Kidney epithelial cell (primary cell): ENCODE data around the gene THTPA. TPM values are rescaled to one million over a fixed set of nuclear protein-coding genes. Genes with fewer than 3 reads are reported as not detected.
"Not testable (repeated sequence)": the region's sequence is repeated elsewhere in the genome, so short reads cannot be mapped to it uniquely, and the experiment has no call there.

Experiments
- DNase-seq: peaks from one replicate; pipeline ENCODE4 v3.0.0-alpha.2; 2010; ENCODE audit warnings: low read depth
- H3K27me3 ChIP-seq: 2 replicates; pipeline ENCODE4 v1.6.0; 2011; ENCODE audit warnings: low read length; ENCODE audit not compliant: control insufficient read depth, insufficient read depth
- H3K36me3 ChIP-seq: 2 replicates; pipeline ENCODE4 v1.5.1; 2011; ENCODE audit warnings: low read length; ENCODE audit not compliant: control insufficient read depth, insufficient read depth
- H3K4me3 ChIP-seq: 2 replicates; pipeline ENCODE4 v1.5.1; 2011; ENCODE audit warnings: low read depth, mild to moderate bottlenecking, control low read depth, low read length
- CTCF ChIP-seq: IDR thresholded peaks from 2 replicates; pipeline ENCODE4 v1.5.1; 2011; ENCODE audit warnings: mild to moderate bottlenecking, moderate library complexity, low read length, control low read depth, inconsistent platforms; ENCODE audit not compliant: insufficient read depth, poor library complexity, severe bottlenecking
- total RNA-seq: library from RNA; depleted of rRNA; stranded (reverse); fragments of >200 nt; gene quantifications from 2 replicates; pipeline ENCODE4 v1.2.3, GENCODE V29; 2015

Gene THTPA
- total RNA-seq, 1 donor from 2014 or later: 8.5 TPM

DNA sequence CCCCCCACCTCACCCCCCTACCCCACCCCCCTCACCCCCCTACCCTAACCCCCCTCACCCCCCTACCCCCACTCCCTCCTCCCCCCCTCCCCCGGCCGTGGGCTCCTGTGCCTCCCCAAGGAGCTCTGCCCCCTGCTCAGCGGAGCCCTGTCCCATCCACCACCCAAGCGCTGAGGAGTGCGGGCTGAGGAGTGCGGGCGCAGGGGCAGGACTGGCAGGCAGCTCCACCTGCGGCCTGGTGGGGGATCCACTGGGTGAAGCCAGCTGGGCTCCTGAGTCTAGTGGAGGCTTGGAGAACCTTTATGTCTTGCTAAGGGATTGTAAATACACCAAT is 24.8 kb downstream of the THTPA start:
- peaks cover 45% of the 10 kb centered on the region for H3K27me3 ChIP-seq

DNA sequence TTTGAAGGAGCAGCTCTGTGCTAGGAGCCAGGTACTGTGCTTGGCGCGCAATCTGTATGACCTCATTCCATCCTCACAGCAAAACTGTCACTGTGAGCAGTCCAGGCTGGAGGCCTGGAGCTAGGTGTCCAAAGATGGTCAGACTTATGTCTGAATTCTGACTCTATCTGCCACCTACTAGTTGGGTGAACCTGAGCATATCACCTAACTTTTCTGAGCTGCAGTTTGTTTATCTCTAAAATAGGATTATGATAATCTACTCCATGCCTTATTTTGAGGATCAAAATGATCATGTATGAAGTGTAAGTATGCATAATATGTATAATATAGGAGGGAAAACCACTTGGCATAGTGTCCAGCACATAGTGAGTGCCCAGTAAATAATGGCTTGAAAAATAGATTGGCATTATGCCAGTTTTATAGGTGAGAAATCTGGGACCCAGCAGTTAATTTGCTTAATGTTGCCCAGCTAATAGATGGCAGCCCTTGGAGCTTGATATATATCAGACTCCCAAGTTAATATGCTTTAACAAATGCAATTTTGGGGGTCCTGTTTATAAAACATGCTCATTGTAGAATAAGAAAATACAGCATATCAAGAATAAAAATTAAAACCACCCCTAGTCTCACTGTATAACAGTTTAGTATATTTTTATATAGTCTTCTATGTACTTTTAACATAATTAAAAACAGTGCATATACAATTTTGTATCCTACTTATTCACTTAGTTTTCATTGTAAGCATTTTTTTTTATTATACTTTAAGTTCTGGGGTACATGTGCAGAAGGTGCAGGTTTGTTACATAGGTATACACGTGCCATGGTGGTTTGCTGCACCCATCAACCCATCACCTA is 27.1 kb downstream of the THTPA start:
- Histone ChIP-seq H3K36me3 (no peaks in the 10 kb centered on the region), H3K27me3 (peaks cover 23% of the 10 kb centered on the region), H3K4me3 (no peak overlapping the region)
- no peak for TF ChIP-seq CTCF
- DNase-seq: no peak

More for the DNA sequence above, 24.8 kb downstream of the THTPA start:
- no peak for DNase-seq
- no peaks in the 10 kb centered on the region for H3K36me3 ChIP-seq
- no peak for TF ChIP-seq CTCF
- H3K4me3 ChIP-seq: no peak overlapping the region

- H3K27me3 ChIP-seq: peaks cover 15% of the 10 kb centered on the region
- not testable (repeated sequence) for H3K4me3 ChIP-seq, DNase-seq, H3K36me3 ChIP-seq
Measured at GRCh38 chr14:23583761-23584526, 27.9 kb downstream of the THTPA start.

- not testable (repeated sequence) for H3K27me3 ChIP-seq, H3K4me3 ChIP-seq, H3K36me3 ChIP-seq, DNase-seq
Measured at GRCh38 chr14:23584527-23585203, 28.6 kb downstream of the THTPA start.

- Histone ChIP-seq H3K27me3 (no peaks in the 10 kb centered on the region), H3K4me3 (no peak overlapping the region), H3K36me3 (no peaks in the 10 kb centered on the region)
- DNase-seq: peak; percentile 56
- peak; percentile 91 for TF ChIP-seq CTCF
Measured at GRCh38 chr14:23588884-23589598, 33.0 kb downstream of the THTPA start.

GRCh38 chr14:23589606-23590005 is 33.5 kb downstream of the THTPA start:
- TF ChIP-seq CTCF: no peak
- H3K36me3 ChIP-seq: no peaks in the 10 kb centered on the region
- H3K4me3 ChIP-seq: no peak overlapping the region
- no peaks in the 10 kb centered on the region for H3K27me3 ChIP-seq
- DNase-seq: no peak
